Right kidney (tissue), 1 donor: Measurements from ENCODE around the gene ANO4.
A peak's percentile ranks its signal among the peaks of the same experiment; 100 is the strongest.
"Not testable (repeated sequence)": the region's sequence is repeated elsewhere in the genome, so short reads cannot be mapped to it uniquely, and the experiment has no call there.

Source experiments
- DNase-seq: peaks from one replicate; pipeline ENCODE4 v3.0.0-alpha.2; 2016

The ANO4 gene

DNA sequence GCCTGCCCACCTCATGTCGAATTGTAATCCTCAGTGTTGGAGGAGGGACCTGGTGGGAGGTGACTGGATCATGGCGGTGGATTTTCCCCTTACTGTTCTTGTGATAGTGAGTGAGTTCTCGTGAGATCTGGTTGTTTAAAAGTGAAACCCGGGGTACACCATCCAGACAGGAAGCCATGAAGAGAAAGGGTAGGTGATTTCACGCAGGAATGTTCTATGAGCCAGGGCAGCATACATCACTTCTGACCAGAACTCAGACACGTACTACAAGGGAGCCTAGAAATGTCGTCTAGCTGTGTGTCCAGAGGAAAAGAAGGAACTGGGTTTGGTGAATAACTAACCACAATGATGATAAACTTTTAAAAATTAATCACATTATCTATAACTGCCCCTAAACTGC lies 80.6 kb downstream of the ANO4 start:
- no peak for DNase-seq

DNA sequence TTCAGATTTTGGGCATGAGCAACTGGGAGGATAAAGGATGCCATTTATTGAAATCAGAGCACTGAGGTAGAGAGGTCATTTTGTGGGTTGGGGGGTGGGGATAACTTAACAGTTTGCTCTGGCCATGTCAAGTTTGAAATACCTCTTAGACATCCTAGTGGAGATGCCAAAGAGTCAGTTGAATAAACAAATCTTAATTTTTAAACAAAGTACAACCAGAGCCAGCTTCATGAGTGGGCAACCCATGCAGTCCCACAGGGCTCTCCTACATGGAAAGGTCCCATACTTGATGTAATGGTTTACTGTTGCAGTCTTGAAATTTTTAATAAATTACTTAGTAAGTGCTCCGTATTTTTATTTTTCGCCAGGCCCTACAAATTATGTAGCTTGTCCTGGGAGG lies 81.2 kb downstream of the ANO4 start:
- no peak for DNase-seq

DNA sequence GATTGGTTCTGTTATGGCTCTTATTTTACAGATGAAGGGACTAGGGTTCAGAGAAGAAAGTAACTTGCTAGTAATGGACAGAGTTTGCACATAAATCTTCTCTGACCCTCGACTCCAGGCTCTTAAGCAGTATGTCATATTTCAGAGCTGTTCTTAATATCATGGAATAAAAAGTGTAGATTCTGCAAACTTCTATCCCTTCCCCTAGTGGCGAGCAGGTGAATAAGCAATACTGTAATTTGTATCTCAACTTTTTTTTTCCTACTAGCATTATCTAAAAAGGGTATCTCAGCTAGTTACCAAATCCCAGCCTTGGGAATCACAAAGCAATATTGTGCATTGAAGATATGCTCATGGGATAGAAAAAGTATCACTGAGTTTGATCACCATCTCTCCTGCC lies 83.2 kb downstream of the ANO4 start:
- no peak for DNase-seq

DNA sequence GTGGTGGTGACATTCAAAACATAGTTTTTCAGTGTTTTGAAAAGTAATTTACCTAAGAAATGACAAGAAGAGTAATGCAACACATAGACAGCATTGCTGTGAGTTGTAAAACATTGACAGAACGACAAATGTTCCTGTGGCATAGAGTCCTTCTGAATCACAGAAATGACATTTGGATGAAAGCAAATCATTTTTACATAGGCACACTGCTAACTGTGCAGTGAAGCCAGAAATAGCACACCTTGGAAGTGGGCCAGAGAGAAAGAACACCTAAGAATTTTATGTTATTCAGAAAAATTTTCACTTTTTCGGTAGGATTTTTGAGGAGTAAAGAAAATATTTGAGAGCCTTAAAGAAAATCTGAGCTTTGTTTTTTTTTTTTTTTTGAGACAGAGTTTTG lies 100.6 kb downstream of the ANO4 start:
- DNase-seq = no peak

DNA sequence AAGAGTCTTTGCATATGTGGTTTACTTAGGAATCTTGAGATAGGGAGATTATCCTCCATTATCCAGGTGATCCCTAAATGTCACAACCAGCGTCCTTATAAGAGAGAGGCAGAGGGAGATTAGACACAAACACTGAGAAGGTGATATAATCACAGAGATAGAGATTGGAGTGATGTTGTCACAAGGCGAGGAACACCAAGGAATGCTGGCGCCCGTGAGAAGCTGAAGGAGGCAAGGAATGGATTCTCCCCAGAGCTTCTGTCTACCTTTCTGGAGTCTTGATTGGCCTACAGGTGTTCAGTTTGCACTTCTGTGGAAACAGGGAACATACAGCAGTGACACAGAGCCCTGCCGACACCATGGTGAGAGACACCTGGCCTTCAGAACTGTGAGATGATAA lies 101.6 kb downstream of the ANO4 start:
- DNase-seq = no peak

DNA sequence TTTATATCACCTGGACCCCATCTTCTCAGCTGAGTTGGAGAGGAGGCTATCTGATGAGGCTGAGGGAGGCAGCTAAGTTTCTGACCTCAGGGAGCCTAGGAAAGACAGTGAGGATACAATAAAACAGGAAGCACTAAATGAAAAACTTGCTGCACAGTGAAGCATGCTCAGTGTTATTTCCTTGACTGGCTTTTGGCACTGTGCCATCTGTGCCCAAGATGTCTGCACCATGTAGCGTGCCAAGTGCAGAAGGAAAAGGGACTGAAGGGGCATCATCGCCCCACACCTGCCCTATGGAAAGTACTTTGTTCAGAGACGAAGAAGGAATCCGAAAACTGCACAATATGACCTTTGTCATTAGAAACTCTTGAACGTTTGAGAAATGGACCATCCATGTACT lies 102.7 kb downstream of the ANO4 start:
- no peak for DNase-seq

DNA sequence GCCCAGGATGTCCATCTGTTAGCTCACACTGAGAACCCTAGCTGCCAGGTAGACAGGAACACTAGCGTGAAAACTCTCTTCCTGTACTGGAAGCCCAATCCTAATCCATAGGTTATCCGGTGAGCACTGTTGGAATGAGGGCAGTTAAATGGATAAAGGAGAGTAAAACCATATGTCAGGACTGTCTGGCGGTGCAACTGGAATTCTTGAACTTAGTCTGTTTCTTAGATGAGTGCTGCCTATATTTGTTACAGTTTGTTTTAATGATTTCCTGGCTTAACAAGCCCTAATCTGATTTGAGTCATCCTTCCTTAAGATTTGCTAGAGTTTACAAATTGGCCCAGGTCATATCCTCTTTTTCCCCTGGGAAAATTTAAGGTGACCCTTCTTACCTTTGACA lies 104.7 kb downstream of the ANO4 start:
- DNase-seq = no peak

DNA sequence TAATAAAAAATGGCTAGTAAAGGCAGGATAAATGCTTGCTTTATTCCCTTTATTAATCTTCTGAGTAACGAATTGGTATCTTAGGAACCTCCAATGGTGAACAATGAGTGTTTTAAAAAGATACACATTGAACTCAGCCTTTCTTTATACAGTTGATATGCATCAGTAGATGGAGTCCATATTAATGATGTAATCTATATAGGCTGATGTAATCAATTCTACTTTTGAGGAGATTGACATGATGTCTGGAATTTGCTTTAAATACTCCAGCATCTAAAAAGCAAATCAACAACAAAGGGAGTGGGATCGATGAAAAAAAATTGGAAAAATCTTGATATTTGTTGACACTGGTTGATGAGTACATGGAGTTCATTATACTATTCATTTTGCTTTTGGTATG lies 106.2 kb downstream of the ANO4 start:
- DNase-seq = no peak

DNA sequence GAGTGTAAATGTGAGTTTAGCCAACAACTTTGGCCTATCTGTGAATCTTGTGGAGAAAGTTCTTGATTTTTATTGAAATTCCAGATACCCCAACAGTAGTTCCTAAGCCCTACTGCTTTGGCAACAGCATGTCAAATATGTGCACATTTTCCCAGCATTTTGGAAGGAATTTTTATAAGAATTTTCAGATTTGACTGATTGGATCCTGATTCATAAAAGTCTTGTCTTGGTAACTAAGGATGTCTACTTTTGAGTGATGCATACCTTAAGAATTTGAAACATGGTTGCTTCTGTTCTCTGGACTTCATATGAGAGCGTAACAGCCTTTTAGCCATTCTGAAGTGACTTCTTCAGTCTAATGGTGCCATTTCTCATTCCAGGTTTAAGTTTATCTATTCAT lies 106.7 kb downstream of the ANO4 start:
- DNase-seq = no peak

DNA sequence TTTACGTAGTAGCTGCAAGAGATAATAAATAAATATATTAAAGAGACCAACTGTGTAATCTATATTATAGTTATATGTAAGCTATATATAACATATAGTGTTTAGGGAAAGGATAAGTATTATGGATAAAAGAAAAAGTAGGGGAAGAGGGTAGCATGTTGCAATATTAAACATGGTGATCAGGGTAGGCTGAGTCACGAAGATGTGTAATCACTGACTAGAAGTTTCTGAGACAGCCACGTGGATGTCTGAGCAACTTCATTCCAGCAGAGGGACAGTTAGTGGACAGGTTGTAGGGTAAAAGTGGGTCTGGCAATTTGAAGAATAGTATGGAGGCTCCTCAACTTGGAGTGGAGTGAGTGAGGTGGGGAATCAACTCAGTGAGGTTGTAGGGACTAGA lies 109.7 kb downstream of the ANO4 start:
- no peak for DNase-seq

DNA sequence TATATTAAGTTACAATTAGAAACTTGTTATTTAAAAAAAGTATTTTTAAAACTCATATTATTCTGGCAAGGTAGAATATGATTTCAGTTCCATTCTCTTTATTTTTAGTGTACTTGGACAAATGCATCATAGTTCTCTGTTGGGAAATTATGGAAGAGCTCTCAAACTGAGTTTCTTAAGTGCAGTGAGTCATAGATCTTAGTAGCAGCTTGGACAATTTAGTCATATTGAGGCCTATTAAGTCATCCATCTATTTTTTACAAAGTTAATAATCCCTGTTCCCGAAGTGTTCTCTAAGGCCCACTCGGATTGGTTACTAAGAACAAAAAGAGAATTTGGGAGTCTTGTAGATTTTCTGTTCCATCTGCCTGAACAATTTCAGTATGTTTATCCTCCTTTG lies 113.9 kb downstream of the ANO4 start:
- no peak for DNase-seq

DNA sequence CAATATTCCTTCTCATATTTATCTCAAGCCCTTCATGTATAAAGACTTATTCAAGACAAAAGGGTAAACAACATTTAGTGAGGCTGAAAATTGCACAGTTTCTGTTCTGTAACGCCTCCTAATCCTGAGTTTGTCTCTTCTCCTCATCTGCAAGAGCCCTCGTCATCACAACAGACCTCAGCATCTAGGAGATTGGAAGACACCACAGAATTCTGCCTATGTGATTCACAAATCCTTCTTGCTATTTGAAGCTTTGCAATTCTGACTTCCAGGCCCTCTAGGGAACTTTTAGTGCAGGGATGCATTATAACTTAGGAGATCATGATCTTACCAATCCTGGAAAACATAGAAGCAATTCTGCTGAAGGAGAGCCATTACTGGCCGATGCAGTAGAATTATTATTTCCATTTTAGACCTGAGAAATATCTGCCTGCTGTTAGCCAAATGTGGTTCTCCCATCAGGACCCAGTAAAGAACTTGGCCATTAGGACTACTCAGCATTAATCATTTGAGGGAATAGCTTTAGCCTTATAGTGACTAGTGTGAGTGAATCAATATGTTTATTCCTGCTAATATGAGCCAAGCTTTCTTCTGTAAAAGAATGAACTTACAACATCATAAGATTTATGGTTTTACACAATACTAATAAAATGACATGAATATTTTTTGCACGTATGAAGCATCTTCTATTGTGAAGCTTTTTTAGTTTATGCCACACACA lies 119.5 kb downstream of the ANO4 start:
- no peak for DNase-seq

DNA sequence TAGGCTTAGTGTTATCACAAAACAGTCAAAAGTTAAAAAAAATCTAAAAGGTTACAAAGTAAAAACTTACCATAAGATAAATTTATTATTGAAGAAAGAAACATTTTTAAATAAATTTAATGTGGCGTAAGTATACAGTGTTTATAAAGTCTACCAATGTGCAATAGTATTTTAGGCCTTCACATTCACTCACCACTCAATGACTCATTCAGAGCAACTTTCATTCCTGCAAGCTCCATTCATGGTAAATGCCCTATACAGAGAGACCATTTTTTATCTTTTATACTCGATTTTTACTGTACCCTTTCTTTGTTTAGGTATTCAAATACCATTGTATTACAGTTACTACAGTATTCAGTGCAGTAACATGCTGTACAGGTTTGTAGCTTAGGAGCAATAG lies 124.5 kb downstream of the ANO4 start:
- DNase-seq = no peak

DNA sequence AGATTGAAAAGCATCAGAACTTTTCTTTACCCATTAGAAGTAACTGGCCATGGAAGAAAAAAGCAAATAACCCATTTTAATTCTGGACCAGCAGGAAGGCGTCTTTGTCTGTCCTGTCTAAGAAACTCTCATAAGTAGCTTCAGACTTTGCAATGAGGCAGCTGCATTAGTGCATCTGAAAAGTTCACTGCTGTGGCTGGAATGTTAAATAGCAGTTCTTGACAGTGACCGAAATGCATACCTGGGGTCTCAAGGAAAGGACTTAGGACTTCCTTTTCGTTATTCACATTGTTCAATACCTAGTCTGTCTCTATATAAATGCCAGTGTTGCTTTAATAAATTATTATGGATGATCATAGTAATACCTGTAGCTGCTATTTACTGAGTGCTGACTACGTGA lies 125.9 kb downstream of the ANO4 start:
- DNase-seq = no peak

DNA sequence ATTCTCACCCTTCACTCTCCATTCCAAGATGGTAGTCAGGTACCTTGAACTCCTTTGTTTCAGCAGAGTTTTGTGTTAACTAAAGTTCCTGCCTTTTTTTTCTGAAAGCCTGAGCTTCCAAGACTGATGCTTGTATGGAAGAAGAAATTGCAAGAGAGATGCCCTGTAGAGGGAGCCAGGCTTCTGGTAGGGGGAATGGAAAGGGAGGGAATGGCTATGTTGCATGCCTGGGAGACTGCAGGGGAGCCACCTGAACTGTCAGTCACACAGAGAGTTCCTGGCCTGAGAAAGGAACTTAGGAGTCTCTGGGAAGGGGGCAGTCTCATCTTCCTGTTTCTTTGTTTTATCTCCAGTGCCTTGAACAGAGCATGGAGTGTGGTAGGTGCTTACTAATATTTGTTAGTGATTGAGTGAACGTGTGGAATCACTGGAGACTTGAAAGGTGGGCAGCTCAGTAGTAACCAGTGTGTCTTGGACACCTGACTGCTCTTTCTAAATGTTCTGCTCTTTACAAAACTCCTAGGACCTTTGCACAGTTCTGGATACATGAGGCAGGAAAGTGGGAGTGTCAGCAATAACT lies 132.2 kb downstream of the ANO4 start:
- DNase-seq = peak; percentile 9

DNA sequence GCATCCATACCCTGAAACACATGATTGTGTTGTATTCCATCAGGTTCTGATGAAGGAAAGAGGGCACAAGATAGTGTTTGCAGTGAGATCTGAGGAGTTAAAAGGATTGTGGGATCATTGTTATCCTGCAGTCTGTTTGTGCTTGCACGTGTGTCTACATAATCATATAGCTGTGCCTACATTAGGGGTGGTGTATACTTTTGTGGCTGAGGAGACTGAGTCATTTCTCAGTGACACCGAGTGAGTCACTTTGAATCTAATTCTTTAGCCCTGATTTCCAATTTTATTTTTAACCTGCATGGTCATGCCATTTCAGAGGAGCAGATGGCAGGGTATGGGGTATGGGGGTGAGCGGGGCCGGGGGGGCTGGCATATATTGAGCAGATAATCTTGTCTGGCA lies 133.2 kb downstream of the ANO4 start:
- DNase-seq = no peak

DNA sequence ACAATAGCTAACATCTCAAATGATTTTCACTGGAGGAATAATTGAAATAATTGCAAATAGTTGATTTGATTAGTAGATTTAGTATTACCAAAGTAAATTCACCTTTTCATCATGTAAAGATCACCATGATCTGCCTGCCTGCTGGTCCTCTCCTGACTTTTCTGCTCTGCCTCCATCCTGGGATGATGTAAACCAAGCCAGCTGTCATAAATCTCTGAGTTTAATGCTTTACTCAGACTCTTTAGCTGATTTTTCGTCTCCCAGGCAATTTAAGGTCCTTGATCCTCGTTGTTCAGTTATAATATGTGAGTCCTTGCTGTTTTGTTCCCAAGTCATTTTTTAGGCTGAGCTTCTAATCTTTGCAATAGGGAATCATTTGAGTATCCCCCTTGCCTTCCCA lies 138.0 kb downstream of the ANO4 start:
- DNase-seq = no peak

DNA sequence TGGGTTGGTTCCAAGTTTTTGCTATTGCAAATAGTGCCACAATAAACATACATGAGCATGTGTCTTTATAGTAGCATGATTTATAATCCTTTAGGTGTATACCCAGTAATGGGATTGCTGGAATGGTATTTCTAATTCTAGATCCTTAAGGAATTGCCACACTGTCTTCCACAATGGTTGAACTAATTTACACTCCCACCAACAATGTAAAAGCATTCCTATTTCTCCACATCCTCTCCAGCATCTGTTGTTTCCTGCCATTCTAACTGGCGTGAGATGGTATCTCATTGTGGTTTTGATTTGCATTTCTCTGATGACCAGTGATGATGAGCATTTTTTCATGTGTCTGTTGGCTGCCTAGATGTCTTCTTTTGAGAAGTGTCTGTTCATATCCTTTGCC lies 139.0 kb downstream of the ANO4 start:
- DNase-seq = not testable (repeated sequence)

DNA sequence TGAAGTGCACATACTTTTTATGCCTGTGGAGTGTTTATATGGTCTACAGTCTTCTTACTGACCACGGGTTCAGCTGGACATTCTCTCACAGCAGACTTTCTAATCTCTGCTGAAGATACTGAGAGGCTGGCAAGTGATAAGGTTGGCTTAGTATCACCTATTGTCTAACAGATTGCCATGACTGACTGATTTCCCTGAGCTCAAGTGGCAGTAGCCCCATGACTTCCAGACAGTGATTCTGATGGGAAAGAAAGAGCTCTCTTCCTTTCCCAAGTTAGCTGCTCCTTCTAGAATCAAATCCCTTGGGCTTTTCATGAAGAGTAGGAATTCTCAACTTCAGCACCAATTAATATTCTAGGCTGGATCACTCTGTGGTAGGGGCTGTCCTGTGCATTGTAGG lies 141.4 kb downstream of the ANO4 start:
- no peak for DNase-seq

DNA sequence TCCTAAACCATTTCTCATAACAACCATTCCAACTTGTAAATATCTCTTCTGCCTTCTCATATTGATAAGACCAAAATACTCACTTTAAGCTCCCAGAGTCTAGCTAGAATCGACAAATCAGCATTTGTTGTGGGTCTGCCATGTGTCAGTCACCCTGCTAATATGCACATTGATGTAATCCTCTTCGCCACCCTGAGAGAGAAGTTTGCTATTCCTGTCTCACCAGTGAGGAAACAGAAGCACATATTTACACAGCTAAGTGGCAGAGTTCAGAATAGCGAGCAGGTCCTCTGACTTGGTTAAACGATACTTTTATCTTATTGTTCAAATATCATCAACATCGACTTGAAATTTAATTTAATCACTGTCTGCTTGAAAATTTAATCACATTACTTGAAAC lies 142.1 kb downstream of the ANO4 start:
- no peak for DNase-seq

DNA sequence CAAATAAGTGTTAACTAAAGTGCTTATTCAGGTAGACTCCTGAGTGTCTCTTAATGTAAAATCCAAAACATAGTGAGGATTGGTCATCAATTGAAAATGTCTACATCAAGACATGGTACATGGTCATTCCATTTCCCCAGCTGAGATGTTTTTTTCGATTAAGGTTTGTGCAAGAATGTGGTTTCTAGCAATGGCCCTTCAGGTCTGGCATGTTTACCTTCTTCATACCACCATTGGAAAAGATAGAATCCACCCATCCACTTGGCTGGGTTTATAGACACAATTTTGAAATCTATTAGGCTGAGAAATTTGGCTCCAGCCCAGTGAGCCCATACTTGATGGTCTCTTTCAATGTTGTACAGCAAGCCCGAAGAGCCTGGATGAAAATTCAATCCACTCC lies 145.9 kb downstream of the ANO4 start:
- DNase-seq = no peak

DNA sequence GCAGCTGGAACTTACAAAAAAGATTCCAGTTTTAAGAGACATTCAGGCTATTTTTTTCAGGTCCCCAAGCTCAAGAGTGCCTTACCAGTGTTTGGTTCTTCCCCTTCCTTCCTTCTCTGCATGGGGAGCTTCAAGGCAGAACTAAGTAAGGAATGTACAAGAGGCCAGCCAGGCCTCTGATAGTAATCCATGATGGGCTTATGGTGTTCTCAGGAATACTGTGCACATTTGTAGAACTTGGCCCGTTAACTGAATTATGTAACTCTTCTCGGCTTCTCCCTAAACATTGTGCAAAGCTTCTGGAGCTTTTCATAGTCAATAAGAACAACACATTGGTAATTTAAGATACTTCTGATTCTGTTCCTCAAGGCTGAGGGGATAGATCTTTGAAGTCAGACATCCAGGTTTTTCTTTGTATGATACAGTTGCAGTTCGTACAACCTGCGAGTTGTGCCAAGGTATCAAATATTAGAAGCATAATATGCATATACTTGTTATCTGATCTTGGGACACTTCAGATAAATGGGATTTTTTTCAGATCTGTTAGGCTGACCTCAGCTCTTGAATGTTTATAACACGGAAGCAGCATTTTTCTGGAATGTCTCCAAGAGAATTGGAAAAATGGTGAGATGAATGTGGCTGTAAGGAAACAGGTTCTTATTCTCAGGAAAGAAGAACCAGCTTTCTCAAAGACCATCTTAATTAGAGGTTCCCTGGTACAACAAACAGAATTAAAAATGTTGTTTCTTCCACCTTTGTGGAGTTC lies 148.6 kb downstream of the ANO4 start:
- no peak for DNase-seq

DNA sequence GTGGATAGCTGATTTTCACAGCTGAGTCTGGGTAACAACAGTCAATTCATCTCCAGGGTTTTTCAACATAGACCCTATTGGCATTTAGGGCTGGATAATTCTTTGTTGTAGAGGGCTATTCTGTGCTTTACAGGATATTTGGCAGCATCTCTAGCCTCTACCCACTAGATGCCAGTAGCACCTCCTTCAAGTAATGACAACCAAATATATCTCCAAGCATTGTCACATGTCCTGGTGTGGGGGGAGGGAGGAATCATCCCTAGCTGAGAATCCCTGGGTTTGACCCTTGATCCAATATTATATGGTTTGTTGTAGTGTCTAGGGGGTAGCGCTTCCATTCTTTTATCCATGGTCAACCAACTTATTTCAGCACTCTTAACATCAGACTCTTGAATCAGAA lies 157.2 kb downstream of the ANO4 start:
- no peak for DNase-seq

DNA sequence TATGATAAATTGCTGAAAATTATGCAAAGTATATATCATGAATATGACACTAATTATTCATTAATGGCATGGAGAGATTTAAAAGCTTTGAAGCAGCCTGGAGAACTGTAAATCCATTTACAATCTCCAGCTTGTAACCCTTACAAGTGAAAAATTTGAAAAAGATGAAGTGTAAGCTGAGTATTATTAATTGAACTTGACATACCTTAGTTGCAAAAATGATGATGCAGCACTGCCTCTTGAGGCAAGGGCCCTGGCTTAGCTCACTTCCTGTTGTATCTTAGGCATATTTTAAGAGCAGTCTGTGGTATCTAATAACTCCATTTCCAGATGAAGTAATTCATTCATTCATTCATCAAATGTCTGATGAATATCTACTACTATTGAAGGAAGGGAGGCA lies 158.6 kb downstream of the ANO4 start:
- no peak for DNase-seq
